ENCODE data around the gene ASF1B. TPM values are rescaled to one million over a fixed set of nuclear protein-coding genes. Genes with fewer than 3 reads are reported as not detected.
A peak's percentile ranks its signal among the peaks of the same experiment; 100 is the strongest.

The ASF1B gene
- total RNA-seq, 1 donor from 2014 or later = 16.4 TPM

DNA sequence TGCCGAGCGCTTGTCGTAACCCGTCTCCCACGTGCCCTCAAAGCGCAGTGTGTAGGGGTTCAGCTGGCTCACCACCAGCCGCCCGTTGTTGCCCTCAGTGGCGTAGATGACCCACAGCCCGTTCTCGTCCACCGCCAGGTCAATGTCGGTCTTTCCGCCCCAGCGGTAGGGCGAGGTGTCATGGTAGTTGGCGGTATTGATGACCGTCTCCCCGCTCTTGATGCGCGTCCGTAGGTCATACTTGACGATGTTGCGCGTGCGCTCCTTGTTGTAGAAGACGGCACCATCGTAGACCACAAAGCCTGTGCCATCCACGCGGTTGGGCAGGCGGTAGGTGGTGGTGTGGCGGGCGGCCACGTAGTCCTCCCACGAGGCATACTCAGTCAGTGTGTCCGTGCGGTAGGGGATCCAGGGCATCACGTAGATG, 26.5 kb upstream of the ASF1B start:
- H2AFZ ChIP-seq (replicated peaks) = no peak overlapping the region
- no peaks in the 10 kb centered on the region for H3K9me3 Mint-ChIP-seq
- no peaks in the 10 kb centered on the region for H3F3A ChIP-seq (ENCODE audit: low read depth)
- no peak overlapping the region for H3K9ac ChIP-seq
- no peak for TF ChIP-seq EZH2 (IDR thresholded peaks at IDR 0.05)
- TF ChIP-seq, protein P1, sequence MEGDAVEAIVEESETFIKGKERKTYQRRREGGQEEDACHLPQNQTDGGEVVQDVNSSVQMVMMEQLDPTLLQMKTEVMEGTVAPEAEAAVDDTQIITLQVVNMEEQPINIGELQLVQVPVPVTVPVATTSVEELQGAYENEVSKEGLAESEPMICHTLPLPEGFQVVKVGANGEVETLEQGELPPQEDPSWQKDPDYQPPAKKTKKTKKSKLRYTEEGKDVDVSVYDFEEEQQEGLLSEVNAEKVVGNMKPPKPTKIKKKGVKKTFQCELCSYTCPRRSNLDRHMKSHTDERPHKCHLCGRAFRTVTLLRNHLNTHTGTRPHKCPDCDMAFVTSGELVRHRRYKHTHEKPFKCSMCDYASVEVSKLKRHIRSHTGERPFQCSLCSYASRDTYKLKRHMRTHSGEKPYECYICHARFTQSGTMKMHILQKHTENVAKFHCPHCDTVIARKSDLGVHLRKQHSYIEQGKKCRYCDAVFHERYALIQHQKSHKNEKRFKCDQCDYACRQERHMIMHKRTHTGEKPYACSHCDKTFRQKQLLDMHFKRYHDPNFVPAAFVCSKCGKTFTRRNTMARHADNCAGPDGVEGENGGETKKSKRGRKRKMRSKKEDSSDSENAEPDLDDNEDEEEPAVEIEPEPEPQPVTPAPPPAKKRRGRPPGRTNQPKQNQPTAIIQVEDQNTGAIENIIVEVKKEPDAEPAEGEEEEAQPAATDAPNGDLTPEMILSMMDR (IDR thresholded peaks at IDR 0.05) = no peak
- TF ChIP-seq EZH2phosphoT487 (IDR thresholded peaks at IDR 0.05) = no peak
- no peaks in the 10 kb centered on the region for H3K36me3 ChIP-seq
- peaks cover 40% of the 10 kb centered on the region for H3K4me1 ChIP-seq
- no peak overlapping the region for H3K4me3 Mint-ChIP-seq
- no peaks in the 10 kb centered on the region for H3K27me3 ChIP-seq
- no peak overlapping the region for H3K4me2 ChIP-seq
- H3K9me3 ChIP-seq (ENCODE audit: low read depth) = no peaks in the 10 kb centered on the region
- H3K79me2 ChIP-seq (ENCODE audit: low read depth) = no peaks in the 10 kb centered on the region
- no peak overlapping the region for H3K27ac ChIP-seq
- DNase-seq (ENCODE audit: low spot score) = no peak
- H3K4me1 Mint-ChIP-seq = peaks cover 14% of the 10 kb centered on the region
- no peak overlapping the region for H3K4me3 ChIP-seq
- H3K36me3 Mint-ChIP-seq = peaks cover 6% of the 10 kb centered on the region
- H4K20me1 ChIP-seq (ENCODE audit: low read depth) = peaks cover 41% of the 10 kb centered on the region
- peaks cover 3% of the 10 kb centered on the region for H3K27me3 Mint-ChIP-seq (ENCODE audit: insufficient read depth, low read depth)
- H3K27ac Mint-ChIP-seq = no peak overlapping the region

DNA sequence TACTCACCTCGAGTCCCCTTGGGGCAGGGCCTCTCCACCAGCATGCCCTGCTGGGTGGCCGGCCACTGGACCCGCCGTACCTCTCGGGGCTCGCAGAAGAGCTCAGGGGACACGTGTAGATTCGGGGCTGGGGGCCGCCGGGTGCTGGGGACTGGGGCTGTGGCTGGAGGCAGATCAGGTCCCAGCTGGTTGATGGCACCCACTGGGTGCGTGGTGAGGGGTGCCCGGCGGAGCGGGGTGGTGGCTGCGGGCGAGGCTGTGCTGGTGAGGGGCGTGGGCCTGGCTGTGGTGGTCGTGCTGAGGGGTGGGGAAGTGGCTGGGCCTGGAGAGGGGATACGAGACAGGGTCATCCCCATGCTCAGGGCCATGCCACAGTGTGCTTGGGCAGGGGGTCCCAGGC, 24.9 kb upstream of the ASF1B start:
- H3K4me3 ChIP-seq = no peak overlapping the region
- peaks cover 24% of the 10 kb centered on the region for H3K4me1 ChIP-seq
- no peak overlapping the region for H2AFZ ChIP-seq (replicated peaks)
- no peaks in the 10 kb centered on the region for H3K27me3 ChIP-seq
- H3K4me1 Mint-ChIP-seq = peaks cover 8% of the 10 kb centered on the region
- H3K27me3 Mint-ChIP-seq (ENCODE audit: insufficient read depth, low read depth) = peaks cover 6% of the 10 kb centered on the region
- H3K79me2 ChIP-seq (ENCODE audit: low read depth) = no peaks in the 10 kb centered on the region
- peaks cover 27% of the 10 kb centered on the region for H4K20me1 ChIP-seq (ENCODE audit: low read depth)
- H3K4me3 Mint-ChIP-seq = peak overlapping the region; percentile 15
- no peaks in the 10 kb centered on the region for H3K36me3 ChIP-seq
- TF ChIP-seq EZH2 (IDR thresholded peaks at IDR 0.05) = no peak
- TF ChIP-seq EZH2phosphoT487 (IDR thresholded peaks at IDR 0.05) = no peak
- TF ChIP-seq, protein P1 (IDR thresholded peaks at IDR 0.05) = no peak
- H3K27ac ChIP-seq = no peak overlapping the region
- H3K27ac Mint-ChIP-seq = no peak overlapping the region
- H3K9me3 Mint-ChIP-seq = no peaks in the 10 kb centered on the region
- H3K9me3 ChIP-seq (ENCODE audit: low read depth) = no peaks in the 10 kb centered on the region
- peaks cover 9% of the 10 kb centered on the region for H3K36me3 Mint-ChIP-seq
- DNase-seq (ENCODE audit: low spot score) = no peak
- no peak overlapping the region for H3K4me2 ChIP-seq
- no peak overlapping the region for H3K9ac ChIP-seq
- no peaks in the 10 kb centered on the region for H3F3A ChIP-seq (ENCODE audit: low read depth)

DNA sequence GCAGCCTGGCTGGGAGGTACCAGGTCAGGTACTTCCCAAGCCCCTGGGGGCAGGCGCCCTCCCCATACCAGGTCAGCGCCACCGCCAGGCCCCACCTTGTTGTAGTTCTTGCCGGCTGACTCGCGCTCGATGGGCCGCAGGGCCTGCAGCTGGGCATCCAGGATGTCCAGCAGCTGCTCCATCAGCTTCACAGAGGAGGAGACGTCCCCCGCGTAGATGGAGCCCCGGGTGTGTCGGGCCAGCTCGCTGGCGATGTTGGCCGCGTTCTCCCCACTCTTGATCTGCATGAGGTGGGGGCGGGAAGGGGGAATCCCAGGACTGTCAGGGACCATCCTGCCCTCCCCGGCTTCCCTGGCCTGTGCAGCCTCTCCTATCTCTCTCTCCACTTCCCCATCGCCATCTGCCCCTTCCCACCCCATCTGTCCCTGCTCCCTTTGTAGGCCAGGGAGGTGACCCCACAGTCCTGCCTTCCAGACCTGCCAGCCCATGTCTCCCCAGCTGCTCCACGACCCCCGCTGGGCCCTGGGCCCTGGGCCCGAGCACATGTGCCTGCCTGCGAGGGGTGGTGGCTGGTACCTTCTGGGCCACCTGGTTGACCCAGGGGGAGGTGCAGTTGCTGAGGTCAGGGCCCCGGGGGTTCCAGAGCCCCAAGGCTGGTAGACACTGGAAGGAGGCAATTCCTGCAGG, 23.8 kb upstream of the ASF1B start:
- Histone ChIP-seq H3K4me3 (no peak overlapping the region), H2AFZ (replicated peaks) (no peak overlapping the region), H3K9me3 (ENCODE audit: low read depth) (no peaks in the 10 kb centered on the region), H4K20me1 (ENCODE audit: low read depth) (peaks cover 17% of the 10 kb centered on the region), H3K27ac (no peak overlapping the region), H3F3A (ENCODE audit: low read depth) (no peaks in the 10 kb centered on the region), H3K79me2 (ENCODE audit: low read depth) (no peaks in the 10 kb centered on the region), H3K36me3 (no peaks in the 10 kb centered on the region), H3K27me3 (no peaks in the 10 kb centered on the region), H3K4me2 (no peak overlapping the region), H3K9ac (no peak overlapping the region), H3K4me1 (peaks cover 14% of the 10 kb centered on the region)
- TF ChIP-seq, protein P1 (IDR thresholded peaks at IDR 0.05) = no peak
- TF ChIP-seq EZH2 (IDR thresholded peaks at IDR 0.05) = no peak
- TF ChIP-seq EZH2phosphoT487 (IDR thresholded peaks at IDR 0.05) = no peak
- no peaks in the 10 kb centered on the region for H3K9me3 Mint-ChIP-seq
- H3K4me3 Mint-ChIP-seq = no peak overlapping the region
- H3K36me3 Mint-ChIP-seq = peaks cover 13% of the 10 kb centered on the region
- H3K27me3 Mint-ChIP-seq (ENCODE audit: insufficient read depth, low read depth) = peaks cover 7% of the 10 kb centered on the region
- H3K27ac Mint-ChIP-seq = no peak overlapping the region
- H3K4me1 Mint-ChIP-seq = peaks cover 5% of the 10 kb centered on the region
- no peak for DNase-seq (ENCODE audit: low spot score)
